Keratinocyte (primary cell): Measurements from ENCODE around the gene KLHDC3.

Experiments
- CTCF ChIP-seq, 3 experiments: IDR thresholded peaks in 1 of 3; conservative IDR thresholded peaks in 1 of 3; optimal IDR thresholded peaks in 1 of 3; 2 replicates in 2 of 3; 3 replicates in 1 of 3; pipeline versions ENCODE3 to v1.5.1; 2011; ENCODE audit warnings: low read length in 3 of 3, mild to moderate bottlenecking in 3 of 3, moderate library complexity in 2 of 3, control low read depth in 1 of 3, inconsistent platforms in 1 of 3; ENCODE audit not compliant: insufficient read depth in 2 of 3; ENCODE audit errors: extremely low read depth in 1 of 3
- EZH2 ChIP-seq: IDR thresholded peaks from one replicate; pipeline ENCODE4 v1.6.1; 2012; ENCODE audit warnings: inconsistent platforms, mild to moderate bottlenecking, low read length, moderate library complexity

GRCh38 chr6:42967228-42967627, 46.8 kb upstream of the KLHDC3 start:
- no peak for TF ChIP-seq CTCF (optimal IDR thresholded peaks at IDR 0.05 in 1 of 3, IDR thresholded peaks at IDR 0.05 in 1 of 3, conservative IDR thresholded peaks at IDR 0.05 in 1 of 3; ENCODE audit: extremely low read depth in 1 of 3, insufficient read depth in 2 of 3, low read length in 3 of 3)
- no peak for TF ChIP-seq EZH2
